KMS-11 (cell line): Measurements from ENCODE around the gene KIF3B.
"Not testable (repeated sequence)": the region's sequence is repeated elsewhere in the genome, so short reads cannot be mapped to it uniquely, and the experiment has no call there.

Experiments
- H2AFZ ChIP-seq: fragments of 200-600 bp; sonication (generic); 2 replicates; pipeline ENCODE4 v1.6.1; 2016; ENCODE audit warnings: antibody characterized with exemption, mixed run types, low read depth
- H3K27ac ChIP-seq: fragments of 200-600 bp; sonication (generic); 2 replicates; pipeline ENCODE4 v1.6.1; 2016; ENCODE audit warnings: mild to moderate bottlenecking, mixed run types
- H3K27me3 ChIP-seq: fragments of 200-600 bp; sonication (generic); 2 replicates; pipeline ENCODE4 v1.6.1; 2017; ENCODE audit warnings: mild to moderate bottlenecking, low read depth, mixed run types, moderate library complexity; ENCODE audit not compliant: insufficient read depth
- H3K36me3 ChIP-seq: fragments of 200-600 bp; sonication (generic); 2 replicates; pipeline ENCODE4 v1.6.1; 2017; ENCODE audit warnings: mild to moderate bottlenecking, mixed run types; ENCODE audit not compliant: insufficient read depth
- H3K4me1 ChIP-seq: fragments of 200-600 bp; sonication (generic); 2 replicates; pipeline ENCODE4 v1.6.1; 2016; ENCODE audit warnings: mild to moderate bottlenecking, low read depth, mixed run types; ENCODE audit not compliant: poor library complexity, severe bottlenecking
- H3K4me2 ChIP-seq: fragments of 200-600 bp; sonication (generic); 2 replicates; pipeline ENCODE4 v1.7.0; 2016; ENCODE audit warnings: mild to moderate bottlenecking, mixed run types
- H3K4me3 ChIP-seq: fragments of 200-600 bp; sonication (generic); IDR thresholded peaks from 2 replicates; pipeline ENCODE4 v1.6.1; 2017; ENCODE audit warnings: low read depth, low read length, mixed read lengths; ENCODE audit not compliant: insufficient read depth
- H3K79me2 ChIP-seq: fragments of 200-600 bp; sonication (generic); 2 replicates; pipeline ENCODE4 v1.6.1; 2016; ENCODE audit warnings: low read depth, mixed run types; ENCODE audit not compliant: insufficient read depth
- H3K9ac ChIP-seq: fragments of 200-600 bp; sonication (generic); 2 replicates; pipeline ENCODE4 v1.6.1; 2016; ENCODE audit warnings: mild to moderate bottlenecking, mixed run types
- H4K20me1 ChIP-seq: fragments of 200-600 bp; sonication (generic); 2 replicates; pipeline ENCODE4 v1.6.1; 2016; ENCODE audit warnings: mild to moderate bottlenecking, mixed run types; ENCODE audit not compliant: insufficient read depth
- CTCF ChIP-seq: fragments of 200-600 bp; sonication (generic); conservative IDR thresholded peaks from 2 replicates; pipeline ENCODE4 v1.6.1; 2017; ENCODE audit warnings: low read depth, mild to moderate bottlenecking, antibody characterized with exemption, low read length, moderate library complexity, mixed read lengths

KIF3B gene

GRCh38 chr20:32316667-32317066, 39.2 kb downstream of the KIF3B start:
- peaks cover 7% of the 10 kb centered on the region for H3K4me1 ChIP-seq
- H4K20me1 ChIP-seq = no peaks in the 10 kb centered on the region
- no peak for TF ChIP-seq CTCF
- no peak overlapping the region for H3K27ac ChIP-seq
- H3K9ac ChIP-seq = no peak overlapping the region
- no peaks in the 10 kb centered on the region for H3K27me3 ChIP-seq
- H3K79me2 ChIP-seq = no peaks in the 10 kb centered on the region
- H3K4me3 ChIP-seq = no peak overlapping the region
- H3K36me3 ChIP-seq = no peaks in the 10 kb centered on the region
- H3K4me2 ChIP-seq = no peak overlapping the region
- no peak overlapping the region for H2AFZ ChIP-seq

GRCh38 chr20:32319100-32319499, 41.6 kb downstream of the KIF3B start:
- no peak for TF ChIP-seq CTCF
- H2AFZ ChIP-seq = no peak overlapping the region

GRCh38 chr20:32320305-32320704, 42.9 kb downstream of the KIF3B start:
- no peaks in the 10 kb centered on the region for H3K27me3 ChIP-seq
- H3K36me3 ChIP-seq = no peaks in the 10 kb centered on the region
- no peak overlapping the region for H3K4me2 ChIP-seq
- no peak overlapping the region for H3K27ac ChIP-seq
- H3K79me2 ChIP-seq = no peaks in the 10 kb centered on the region
- no peak for TF ChIP-seq CTCF
- no peak overlapping the region for H2AFZ ChIP-seq
- no peak overlapping the region for H3K4me3 ChIP-seq
- no peaks in the 10 kb centered on the region for H4K20me1 ChIP-seq
- H3K9ac ChIP-seq = no peak overlapping the region
- H3K4me1 ChIP-seq = no peaks in the 10 kb centered on the region

More at GRCh38 chr20:32319100-32319499, 41.6 kb downstream of the KIF3B start:
- Histone ChIP-seq H3K4me3 (no peak overlapping the region), H3K4me2 (no peak overlapping the region), H3K9ac (no peak overlapping the region), H3K79me2 (no peaks in the 10 kb centered on the region), H3K27ac (no peak overlapping the region), H3K4me1 (no peaks in the 10 kb centered on the region), H3K36me3 (no peaks in the 10 kb centered on the region), H3K27me3 (no peaks in the 10 kb centered on the region), H4K20me1 (no peaks in the 10 kb centered on the region)

- H3K9ac ChIP-seq = no peak overlapping the region
- TF ChIP-seq CTCF = no peak
- H3K36me3 ChIP-seq = no peaks in the 10 kb centered on the region
- H3K4me3 ChIP-seq = no peak overlapping the region
- no peaks in the 10 kb centered on the region for H4K20me1 ChIP-seq
- H3K4me2 ChIP-seq = no peak overlapping the region
- no peak overlapping the region for H3K27ac ChIP-seq
- no peaks in the 10 kb centered on the region for H3K4me1 ChIP-seq
- no peaks in the 10 kb centered on the region for H3K79me2 ChIP-seq
- H3K27me3 ChIP-seq = no peaks in the 10 kb centered on the region
- H2AFZ ChIP-seq = no peak overlapping the region
These were observed 43.9 kb downstream of the KIF3B start for GRCh38 chr20:32321390-32321789.

- H3K79me2 ChIP-seq, H3K4me1 ChIP-seq, H3K27me3 ChIP-seq, H4K20me1 ChIP-seq, H3K4me3 ChIP-seq, H3K9ac ChIP-seq, H2AFZ ChIP-seq, H3K27ac ChIP-seq, H3K4me2 ChIP-seq, H3K36me3 ChIP-seq: not testable (repeated sequence)
These were observed 44.8 kb downstream of the KIF3B start for GRCh38 chr20:32322260-32322659.

GRCh38 chr20:32323761-32324160, 46.3 kb downstream of the KIF3B start:
- not testable (repeated sequence) for H3K79me2 ChIP-seq, H4K20me1 ChIP-seq, H3K9ac ChIP-seq, H3K36me3 ChIP-seq, H3K27me3 ChIP-seq, H3K4me3 ChIP-seq, H3K27ac ChIP-seq, H3K4me1 ChIP-seq, H2AFZ ChIP-seq, H3K4me2 ChIP-seq
